IMR-90 (cell line): ENCODE measurements around the gene TXNL4A. TPM values are rescaled to one million over a fixed set of nuclear protein-coding genes. Genes with fewer than 3 reads are reported as not detected.

Source experiments
- ATAC-seq: fragments of 200-7000 bp; cut with Tn5 transposase; 2 replicates; pipeline ENCODE4 v1.9.1; 2020; ENCODE audit warnings: low read depth, mild to moderate bottlenecking, moderate library complexity
- BruUV-seq: library from RNA; stranded (reverse); fragments of 400-500 nt; replicated peaks from 2 replicates; lab custom pipeline; 2021; lab: Mats Ljungman, UMichigan
- CTCF ChIA-PET: fragments of 300-600 bp; formaldehyde crosslinking; extraction: SDS; loops from one replicate; lab custom pipeline; 2021; ENCODE audit warnings: antibody characterized with exemption; lab: Yijun Ruan, JAX
- POLR2A ChIA-PET: fragments of 300-600 bp; sonication (Branson Sonifier 250); formaldehyde crosslinking; loops from one replicate; lab custom pipeline; 2022; ENCODE audit warnings: antibody characterized with exemption; ENCODE audit not compliant: unreplicated experiment; lab: Charles Lee
- DNase-seq: peaks from one replicate; pipeline ENCODE4 v3.0.0; 2013
- H2AFZ ChIP-seq: replicated peaks from 2 replicates; pipeline ENCODE3; 2013; ENCODE audit warnings: low read length, mild to moderate bottlenecking; ENCODE audit not compliant: poor library complexity
- H2AK5ac ChIP-seq: 2 replicates; pipeline ENCODE4 v1.6.1; 2013; ENCODE audit warnings: low read depth, low read length, inconsistent platforms
- H2AK9ac ChIP-seq: replicated peaks from 2 replicates; pipeline ENCODE3; 2013; ENCODE audit warnings: mild to moderate bottlenecking, low read depth, low read length, moderate library complexity; ENCODE audit not compliant: poor library complexity
- H2BK120ac ChIP-seq: 2 replicates; pipeline ENCODE4 v1.6.1; 2013; ENCODE audit warnings: low read depth, low read length, inconsistent platforms
- H2BK15ac ChIP-seq: 3 replicates; pipeline ENCODE4 v1.6.1; 2013; ENCODE audit warnings: low read depth, low read length, inconsistent platforms
- H2BK20ac ChIP-seq: 2 replicates; pipeline ENCODE4 v1.6.1; 2013; ENCODE audit warnings: low read depth, mild to moderate bottlenecking, inconsistent platforms, low read length, moderate library complexity
- H2BK5ac ChIP-seq: 2 replicates; pipeline ENCODE4 v1.6.1; 2013; ENCODE audit warnings: mild to moderate bottlenecking, low read depth, low read length, inconsistent platforms; ENCODE audit not compliant: poor library complexity, severe bottlenecking
- H3K14ac ChIP-seq: replicated peaks from 2 replicates; pipeline ENCODE4 v1.6.1; 2013; ENCODE audit warnings: low read depth, low read length, inconsistent platforms
- H3K18ac ChIP-seq: 2 replicates; pipeline ENCODE4 v1.6.1; 2013; ENCODE audit warnings: low read depth, low read length, control low read depth
- H3K23ac ChIP-seq: 2 replicates; pipeline ENCODE4 v1.6.1; 2013; ENCODE audit warnings: low read depth, low read length, inconsistent platforms
- H3K27ac ChIP-seq: 2 replicates; pipeline ENCODE4 v1.5.1; 2013; ENCODE audit warnings: mild to moderate bottlenecking, control low read depth, low read length; ENCODE audit not compliant: insufficient read depth
- H3K27me3 ChIP-seq: 2 replicates; pipeline ENCODE4 v1.6.1; 2013; ENCODE audit warnings: low read length; ENCODE audit not compliant: control insufficient read depth, insufficient read depth
- H3K36me3 ChIP-seq: 2 replicates; pipeline ENCODE4 v1.6.1; 2013; ENCODE audit warnings: low read length, mixed read lengths; ENCODE audit not compliant: control insufficient read depth, insufficient read depth
- H3K4ac ChIP-seq: 2 replicates; pipeline ENCODE4 v1.6.1; 2013; ENCODE audit warnings: low read depth, low read length, inconsistent platforms
- H3K4me1 ChIP-seq: 2 replicates; pipeline ENCODE4 v1.6.1; 2013; ENCODE audit warnings: low read length, mixed read lengths; ENCODE audit not compliant: control insufficient read depth, insufficient read depth
- H3K4me2 ChIP-seq: 2 replicates; pipeline ENCODE4 v1.6.1; 2013; ENCODE audit warnings: low read depth, mild to moderate bottlenecking, control low read depth, low read length, moderate library complexity
- H3K4me3 ChIP-seq: 2 replicates; pipeline ENCODE4 v1.5.1; 2013; ENCODE audit warnings: low read depth, mild to moderate bottlenecking, control low read depth, low read length, moderate library complexity; ENCODE audit not compliant: insufficient read depth
- H3K56ac ChIP-seq: 2 replicates; pipeline ENCODE4 v1.6.1; 2013; ENCODE audit warnings: low read length, inconsistent platforms; ENCODE audit not compliant: insufficient read depth; ENCODE audit errors: extremely low read depth
- H3K79me1 ChIP-seq, 2 experiments: 2 replicates each; pipeline ENCODE4 v1.6.1; 2013; ENCODE audit warnings: low read length in 2 of 2, inconsistent platforms in 1 of 2, low read depth in 1 of 2
- H3K9ac ChIP-seq: 2 replicates; pipeline ENCODE4 v1.6.1; 2013; ENCODE audit warnings: low read depth, low read length, control low read depth
- H3K9me1 ChIP-seq: 2 replicates; pipeline ENCODE4 v1.6.1; 2013; ENCODE audit warnings: low read length, inconsistent platforms; ENCODE audit not compliant: insufficient read depth
- H3K9me3 ChIP-seq: 2 replicates; pipeline ENCODE4 v1.6.1; 2013; ENCODE audit warnings: low read length; ENCODE audit not compliant: control insufficient read depth, insufficient read depth
- H4K20me1 ChIP-seq: 2 replicates; pipeline ENCODE4 v1.6.1; 2013; ENCODE audit warnings: low read length, inconsistent platforms; ENCODE audit not compliant: insufficient read depth
- H4K5ac ChIP-seq: 2 replicates; pipeline ENCODE4 v1.6.1; 2013; ENCODE audit warnings: mild to moderate bottlenecking, low read depth, low read length, control low read depth
- H4K8ac ChIP-seq, 2 experiments: 2 replicates each; pipeline ENCODE4 v1.6.1; 2013; ENCODE audit warnings: low read depth in 2 of 2, low read length in 2 of 2, control low read depth in 1 of 2, inconsistent platforms in 1 of 2
- H4K91ac ChIP-seq: 2 replicates; pipeline ENCODE4 v1.6.1; 2013; ENCODE audit warnings: low read depth, low read length, inconsistent platforms; ENCODE audit not compliant: insufficient read depth
- CTCF ChIP-seq: conservative IDR thresholded peaks from 2 replicates; pipeline ENCODE4 v1.5.1; 2012; ENCODE audit warnings: mild to moderate bottlenecking, low read depth, low read length, improper control_type of control experiment
- FOS ChIP-seq: fragments of 150-350 bp; IDR thresholded peaks from 2 replicates; pipeline ENCODE4 v1.6.1; 2016; ENCODE audit warnings: low read depth, low read length
- MAFK ChIP-seq: IDR thresholded peaks from 2 replicates; pipeline ENCODE4 v1.6.1; 2012; ENCODE audit warnings: low read depth, low read length, improper control_type of control experiment
- MAZ ChIP-seq: IDR thresholded peaks from 2 replicates; pipeline ENCODE4 v1.6.1; 2012; ENCODE audit warnings: low read depth, mild to moderate bottlenecking, low read length, improper control_type of control experiment, moderate library complexity, borderline replicate concordance
- SMC3 ChIP-seq: fragments of 150-350 bp; IDR thresholded peaks from 2 replicates; pipeline ENCODE4 v1.6.1; 2016; ENCODE audit warnings: low read depth, mild to moderate bottlenecking, antibody characterized with exemption, low read length, moderate library complexity
- whole genome bisulfite sequencing, 2 experiments: methylation state at CpG; one replicate each; pipeline versions ENCODE4 v1.1.5 to v1.1.7; 2013; ENCODE audit warnings: missing lambda C conversion rate in 2 of 2; ENCODE audit not compliant: insufficient read length in 1 of 2; ENCODE audit errors: extremely low coverage in 2 of 2; 5-methylcytosine and 5-hydroxymethylcytosine counted together
- dilution Hi-C: fragments of 300-500 bp; cut with HindIII; formaldehyde crosslinking; loops from one replicate; pipeline ENCODE4 v1.14.3; 2018; ENCODE audit warnings: low sequenced_read_pairs; ENCODE audit not compliant: unreplicated experiment
- in situ Hi-C: fragments of 300-500 bp; cut with MboI; formaldehyde crosslinking; loops from 3 replicates; pipeline ENCODE4 v1.14.3; 2019; ENCODE audit warnings: low sequenced_read_pairs, inconsistent platforms, mixed read lengths
- intact Hi-C: fragments of 100-400 bp; cut with micrococcal nuclease; formaldehyde crosslinking; loops from 2 replicates; pipeline ENCODE4 v1.10.0; 2022
- polyA plus RNA-seq, 3 experiments: library from polyadenylated mRNA; depleted of rRNA; stranded (reverse); fragments of >200 nt; gene quantifications; 2 replicates each; pipeline ENCODE4 v1.2.3, GENCODE V29; 2012; ENCODE audit warnings: low replicate concordance in 1 of 3
- total RNA-seq: library from RNA; depleted of rRNA; stranded (reverse); fragments of >200 nt; gene quantifications from 2 replicates; pipeline ENCODE4 v1.2.3, GENCODE V29; 2012

TXNL4A gene
- total and polyA plus RNA-seq, 2 of the 4 experiments (the other 2 are of a cell fraction), result 38.7 to 103 TPM

GRCh38 chr18:79935499-79935898 is 52.9 kb downstream of the TXNL4A start:
- H3K18ac ChIP-seq, result no peak overlapping the region
- no peaks in the 10 kb centered on the region for H3K4me1 ChIP-seq
- no peak overlapping the region for H2AK5ac ChIP-seq
- no peak overlapping the region for H3K23ac ChIP-seq
- no peak overlapping the region for H4K91ac ChIP-seq
- peaks cover 43% of the 10 kb centered on the region for H4K20me1 ChIP-seq
- no peak overlapping the region for H3K4ac ChIP-seq
- no peak overlapping the region for H3K4me2 ChIP-seq
- H2BK120ac ChIP-seq, result no peak overlapping the region
- H2BK5ac ChIP-seq, result no peak overlapping the region
- no peak overlapping the region for H3K56ac ChIP-seq
- H3K36me3 ChIP-seq, result peaks cover 36% of the 10 kb centered on the region
- no peak overlapping the region for H2BK20ac ChIP-seq
- no peak overlapping the region for H3K9ac ChIP-seq
- H2BK15ac ChIP-seq, result no peak overlapping the region
- no peak overlapping the region for H3K14ac ChIP-seq
- ATAC-seq, result no peak
- TF ChIP-seq FOS, result no peak
- TF ChIP-seq SMC3, result no peak
- TF ChIP-seq CTCF, result no peak
- no peak for TF ChIP-seq MAFK
- no peak for TF ChIP-seq MAZ
- POLR2A ChIA-PET, result no interaction called here
- in situ Hi-C loops (no loop called here), intact Hi-C loops (no loop called here), dilution Hi-C loops (no loop called here)
- no peak overlapping the region for H3K27ac ChIP-seq
- WGBS, 2 experiments, result no CpG with 5 or more reads among the region's 3 CpGs
- no peaks in the 10 kb centered on the region for H3K27me3 ChIP-seq
- no TSS peak for BruUV-seq
- H4K5ac ChIP-seq, result no peak overlapping the region
- H2AK9ac ChIP-seq, result no peak overlapping the region
- DNase-seq, result no peak
- no peak overlapping the region for H2AFZ ChIP-seq
- H4K8ac ChIP-seq, result no peak overlapping the region
- H3K9me1 ChIP-seq, result peaks cover 7% of the 10 kb centered on the region
- CTCF ChIA-PET, result no interaction called here
- H3K9me3 ChIP-seq, result peaks cover 13% of the 10 kb centered on the region
- no peak overlapping the region for H3K4me3 ChIP-seq
- peaks cover 28 to 62% of the 10 kb centered on the region in 2 experiments for H3K79me1 ChIP-seq
